ENCODE measurements around the gene LRRK1. TPM values are rescaled to one million over a fixed set of nuclear protein-coding genes. Genes with fewer than 3 reads are reported as not detected.

LRRK1 gene
- total and polyA plus RNA-seq, 2 of the 4 experiments (the other 2 are of a cell fraction) = 3.0 to 5.8 TPM

DNA sequence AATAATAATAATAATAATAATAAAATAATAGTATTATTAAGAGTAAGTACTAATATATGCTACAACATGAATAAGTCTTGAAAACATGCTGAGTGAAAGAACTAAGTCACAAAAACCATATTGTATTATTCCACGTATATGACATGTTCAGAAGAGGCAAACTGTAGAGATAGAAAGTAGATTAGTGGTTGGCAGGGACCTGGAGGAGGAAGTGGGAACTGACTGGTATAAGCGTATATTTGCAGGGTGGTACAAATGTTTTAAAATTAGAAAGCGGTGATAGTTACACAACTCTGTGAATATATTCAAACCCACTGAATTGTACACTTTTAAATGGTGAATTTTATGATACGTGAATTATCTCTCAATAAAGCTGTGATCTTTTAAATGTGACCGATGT is 32.8 kb downstream of the LRRK1 start:
- no peak overlapping the region for H2BK20ac ChIP-seq (ENCODE audit: low read depth, low read length)
- no peak overlapping the region for H3K4me3 ChIP-seq (ENCODE audit: insufficient read depth, low read depth, low read length)
- no peak overlapping the region for H4K5ac ChIP-seq (ENCODE audit: low read depth, low read length)
- no peak overlapping the region for H2BK5ac ChIP-seq (ENCODE audit: low read depth, low read length, poor library complexity, severe bottlenecking)
- H3K23ac ChIP-seq (ENCODE audit: low read depth, low read length) = no peak overlapping the region
- no peaks in the 10 kb centered on the region; the same call in 1 of the 2 replicates for H3K9me1 ChIP-seq (ENCODE audit: insufficient read depth, low read length)
- H3K36me3 ChIP-seq (ENCODE audit: control insufficient read depth, insufficient read depth, low read length) = no peaks in the 10 kb centered on the region
- H3K18ac ChIP-seq (ENCODE audit: low read depth, low read length) = no peak overlapping the region
- H2BK15ac ChIP-seq (ENCODE audit: low read depth, low read length) = no peak overlapping the region
- no TSS peak for BruUV-seq (replicated peaks)
- ATAC-seq (ENCODE audit: low read depth) (no peak), DNase-seq (no peak)
- CTCF ChIA-PET = no interaction called here
- H2AK9ac ChIP-seq (replicated peaks; ENCODE audit: low read depth, low read length, poor library complexity) = no peak overlapping the region
- H3K27ac ChIP-seq (ENCODE audit: insufficient read depth, low read length) = no peak overlapping the region
- no peaks in the 10 kb centered on the region for H3K27me3 ChIP-seq (ENCODE audit: control insufficient read depth, insufficient read depth, low read length)
- in situ Hi-C loops (cut with MboI; ENCODE audit: low sequenced_read_pairs) (no loop called here), intact Hi-C loops (cut with micrococcal nuclease) (no loop called here), dilution Hi-C loops (cut with HindIII; ENCODE audit: low sequenced_read_pairs, unreplicated experiment) (no loop called here)
- no peaks in the 10 kb centered on the region for H4K20me1 ChIP-seq (ENCODE audit: insufficient read depth, low read length)
- H3K56ac ChIP-seq (ENCODE audit: extremely low read depth, insufficient read depth, low read length) = no peak overlapping the region
- H2AFZ ChIP-seq (replicated peaks; ENCODE audit: low read length, poor library complexity) = no peak overlapping the region
- H4K8ac ChIP-seq (ENCODE audit: low read depth in 2 of 2, low read length in 2 of 2) = no peak overlapping the region
- H4K91ac ChIP-seq (ENCODE audit: insufficient read depth, low read depth, low read length) = no peak overlapping the region
- H3K9ac ChIP-seq (ENCODE audit: low read depth, low read length) = no peak overlapping the region
- no peak overlapping the region for H2BK120ac ChIP-seq (ENCODE audit: low read depth, low read length)
- no peak overlapping the region for H2AK5ac ChIP-seq (ENCODE audit: low read depth, low read length)
- H3K9me3 ChIP-seq (ENCODE audit: control insufficient read depth, insufficient read depth, low read length) = no peaks in the 10 kb centered on the region
- TF ChIP-seq POLR2A (IDR thresholded peaks at IDR 0.05; ENCODE audit: low read depth, low read length) (no peak), SMC3 (IDR thresholded peaks at IDR 0.05; ENCODE audit: low read depth, low read length) (no peak), RCOR1 (IDR thresholded peaks at IDR 0.05; ENCODE audit: insufficient replicate concordance, low read length) (no peak), CEBPB (IDR thresholded peaks at IDR 0.05; ENCODE audit: low read depth, low read length) (no peak), NFE2L2 (IDR thresholded peaks at IDR 0.05; ENCODE audit: low read depth, low read length) (no peak), BHLHE40 (IDR thresholded peaks at IDR 0.05; ENCODE audit: low read depth, low read length) (no peak), CHD1 (IDR thresholded peaks at IDR 0.05; ENCODE audit: low read depth, low read length) (no peak), MAZ (IDR thresholded peaks at IDR 0.05; ENCODE audit: borderline replicate concordance, low read depth, low read length) (no peak), MXI1 (IDR thresholded peaks at IDR 0.05; ENCODE audit: borderline replicate concordance, low read depth, low read length) (no peak), RAD21 (IDR thresholded peaks at IDR 0.05; ENCODE audit: low read length) (no peak), FOS (IDR thresholded peaks at IDR 0.05; ENCODE audit: low read depth, low read length) (no peak), MAFK (IDR thresholded peaks at IDR 0.05; ENCODE audit: low read depth, low read length) (no peak), RFX5 (IDR thresholded peaks at IDR 0.05; ENCODE audit: low read depth, low read length) (no peak)
- TF ChIP-seq, protein P1, sequence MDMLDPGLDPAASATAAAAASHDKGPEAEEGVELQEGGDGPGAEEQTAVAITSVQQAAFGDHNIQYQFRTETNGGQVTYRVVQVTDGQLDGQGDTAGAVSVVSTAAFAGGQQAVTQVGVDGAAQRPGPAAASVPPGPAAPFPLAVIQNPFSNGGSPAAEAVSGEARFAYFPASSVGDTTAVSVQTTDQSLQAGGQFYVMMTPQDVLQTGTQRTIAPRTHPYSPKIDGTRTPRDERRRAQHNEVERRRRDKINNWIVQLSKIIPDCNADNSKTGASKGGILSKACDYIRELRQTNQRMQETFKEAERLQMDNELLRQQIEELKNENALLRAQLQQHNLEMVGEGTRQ (IDR thresholded peaks at IDR 0.05; ENCODE audit: low read depth, low read length) = no peak
- TF ChIP-seq, protein P2, sequence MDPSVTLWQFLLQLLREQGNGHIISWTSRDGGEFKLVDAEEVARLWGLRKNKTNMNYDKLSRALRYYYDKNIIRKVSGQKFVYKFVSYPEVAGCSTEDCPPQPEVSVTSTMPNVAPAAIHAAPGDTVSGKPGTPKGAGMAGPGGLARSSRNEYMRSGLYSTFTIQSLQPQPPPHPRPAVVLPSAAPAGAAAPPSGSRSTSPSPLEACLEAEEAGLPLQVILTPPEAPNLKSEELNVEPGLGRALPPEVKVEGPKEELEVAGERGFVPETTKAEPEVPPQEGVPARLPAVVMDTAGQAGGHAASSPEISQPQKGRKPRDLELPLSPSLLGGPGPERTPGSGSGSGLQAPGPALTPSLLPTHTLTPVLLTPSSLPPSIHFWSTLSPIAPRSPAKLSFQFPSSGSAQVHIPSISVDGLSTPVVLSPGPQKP (IDR thresholded peaks at IDR 0.05; ENCODE audit: borderline replicate concordance, low read depth, low read length) = no peak
- TF ChIP-seq, protein P3, sequence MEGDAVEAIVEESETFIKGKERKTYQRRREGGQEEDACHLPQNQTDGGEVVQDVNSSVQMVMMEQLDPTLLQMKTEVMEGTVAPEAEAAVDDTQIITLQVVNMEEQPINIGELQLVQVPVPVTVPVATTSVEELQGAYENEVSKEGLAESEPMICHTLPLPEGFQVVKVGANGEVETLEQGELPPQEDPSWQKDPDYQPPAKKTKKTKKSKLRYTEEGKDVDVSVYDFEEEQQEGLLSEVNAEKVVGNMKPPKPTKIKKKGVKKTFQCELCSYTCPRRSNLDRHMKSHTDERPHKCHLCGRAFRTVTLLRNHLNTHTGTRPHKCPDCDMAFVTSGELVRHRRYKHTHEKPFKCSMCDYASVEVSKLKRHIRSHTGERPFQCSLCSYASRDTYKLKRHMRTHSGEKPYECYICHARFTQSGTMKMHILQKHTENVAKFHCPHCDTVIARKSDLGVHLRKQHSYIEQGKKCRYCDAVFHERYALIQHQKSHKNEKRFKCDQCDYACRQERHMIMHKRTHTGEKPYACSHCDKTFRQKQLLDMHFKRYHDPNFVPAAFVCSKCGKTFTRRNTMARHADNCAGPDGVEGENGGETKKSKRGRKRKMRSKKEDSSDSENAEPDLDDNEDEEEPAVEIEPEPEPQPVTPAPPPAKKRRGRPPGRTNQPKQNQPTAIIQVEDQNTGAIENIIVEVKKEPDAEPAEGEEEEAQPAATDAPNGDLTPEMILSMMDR (conservative IDR thresholded peaks at IDR 0.05; ENCODE audit: low read depth, low read length) = no peak
- H3K14ac ChIP-seq (replicated peaks; ENCODE audit: low read depth, low read length) = no peak overlapping the region
- H3K4me2 ChIP-seq (ENCODE audit: low read depth, low read length) = no peak overlapping the region
- POLR2A ChIA-PET (ENCODE audit: unreplicated experiment) = no interaction called here
- WGBS, 2 experiments (ENCODE audit: extremely low coverage in 2 of 2, insufficient read length in 1 of 2) = no CpG with 5 or more reads among the region's 5 CpGs
- H3K4me1 ChIP-seq (ENCODE audit: control insufficient read depth, insufficient read depth, low read length) = peaks cover 8% of the 10 kb centered on the region
- peaks cover 0 to 5% of the 10 kb centered on the region in 2 experiments; a peak in 1 of 4 replicates for H3K79me1 ChIP-seq (ENCODE audit: low read depth in 1 of 2, low read length in 2 of 2)
- no peak overlapping the region for H3K4ac ChIP-seq (ENCODE audit: low read depth, low read length)
